SHP77 (cell line): ENCODE data around the gene DDX24.

Experiments used
- DNase-seq, 2 experiments: peaks; one replicate each; lab custom pipeline; 2025; lab: John Stamatoyannopoulos, UW

DDX24 gene

GRCh38 chr14:94031161-94031882, 49.7 kb downstream of the DDX24 start:
- DNase-seq, result no peak

GRCh38 chr14:94030571-94030970, 50.4 kb downstream of the DDX24 start:
- DNase-seq, result no peak

DNA sequence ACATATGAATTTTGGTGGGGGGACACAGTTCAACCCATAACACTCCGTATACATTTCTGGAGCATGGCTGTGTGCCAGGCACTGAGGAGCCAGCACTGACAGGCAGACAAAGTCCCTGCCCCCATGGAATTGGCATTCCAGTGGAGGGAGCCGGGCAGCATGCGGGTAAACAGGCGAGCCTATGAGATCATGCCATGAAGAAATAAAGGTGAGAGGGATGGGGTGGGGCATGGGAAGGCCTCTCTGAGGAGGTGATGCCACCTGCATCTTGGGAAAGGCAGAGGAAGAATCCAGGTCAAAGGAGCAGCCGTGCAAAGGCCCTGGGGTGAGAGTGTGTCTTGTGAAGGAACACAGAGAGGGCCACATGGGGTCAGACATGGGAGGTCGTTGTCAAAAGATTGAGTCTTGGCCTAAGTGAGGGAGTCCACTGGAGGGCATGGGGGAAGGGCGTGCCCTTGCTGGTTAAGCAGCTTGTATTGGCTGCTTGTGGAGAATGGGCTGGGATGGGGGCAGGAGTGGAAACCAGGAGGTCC, 51.3 kb downstream of the DDX24 start:
- no peak for DNase-seq

GRCh38 chr14:94029265-94029664, 51.7 kb downstream of the DDX24 start:
- no peak for DNase-seq

DNA sequence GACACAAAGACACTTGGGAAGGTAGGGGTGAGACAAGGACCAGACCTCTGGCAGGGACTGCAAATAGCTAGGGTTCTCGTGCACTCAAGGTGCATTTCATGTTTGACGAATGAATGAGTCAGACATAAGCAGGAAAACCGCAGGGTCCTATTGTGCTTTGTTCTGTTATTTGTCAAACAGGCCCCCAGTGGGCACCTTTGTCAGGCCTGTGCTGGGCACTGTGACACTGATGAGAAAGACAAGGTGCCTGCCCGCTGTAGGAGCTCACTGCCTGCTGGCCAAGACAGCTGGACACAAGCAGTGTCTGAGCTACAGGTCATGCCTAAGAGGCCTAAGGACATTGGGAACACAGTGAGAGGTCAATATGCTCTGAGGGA, 52.6 kb downstream of the DDX24 start:
- no peak for DNase-seq

DNA sequence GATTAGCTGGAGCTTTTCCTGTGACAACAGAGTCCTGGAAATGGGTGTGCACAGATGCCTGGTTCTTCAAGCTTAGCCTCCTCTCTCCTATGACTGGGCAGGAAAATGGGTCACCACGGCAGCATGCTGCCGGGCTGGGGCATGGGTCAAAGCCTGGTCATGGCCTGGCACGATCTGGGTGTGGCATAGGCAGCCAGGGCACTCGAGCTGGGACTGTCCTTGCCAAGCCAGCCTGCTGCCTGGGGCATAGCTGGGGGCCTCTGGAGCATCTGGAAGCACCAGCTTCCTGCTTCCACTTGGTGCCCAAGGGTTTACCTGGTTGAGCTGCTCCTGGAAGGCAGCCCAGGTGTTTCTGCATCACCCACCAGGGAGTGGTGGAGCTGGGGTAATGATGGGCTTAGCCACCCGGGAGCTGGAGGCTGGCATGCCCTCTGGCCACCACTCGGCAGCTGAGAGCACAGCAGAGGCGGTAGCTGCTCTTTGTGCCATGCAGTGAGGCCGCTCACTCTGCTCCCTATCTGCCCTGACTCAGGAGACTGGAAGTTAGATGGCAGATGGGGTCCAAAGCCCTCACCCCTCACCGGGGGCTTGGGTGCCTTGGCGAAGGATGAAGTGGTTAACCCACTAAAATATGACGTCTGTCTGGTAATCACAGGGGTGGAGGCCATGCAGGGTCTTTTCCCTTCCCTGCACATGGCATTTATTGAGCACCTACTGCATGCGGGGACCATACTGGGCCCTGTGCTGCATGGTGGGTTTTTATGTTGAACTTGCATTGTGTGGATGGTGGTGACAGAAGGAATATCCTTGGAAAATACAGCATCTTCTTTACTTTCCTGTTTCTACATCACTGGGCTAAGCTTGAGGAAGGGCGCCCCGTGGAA, 53.2 kb downstream of the DDX24 start:
- no peak for DNase-seq

- no peak for DNase-seq
These were observed 54.0 kb downstream of the DDX24 start for GRCh38 chr14:94026889-94027469.

DNA sequence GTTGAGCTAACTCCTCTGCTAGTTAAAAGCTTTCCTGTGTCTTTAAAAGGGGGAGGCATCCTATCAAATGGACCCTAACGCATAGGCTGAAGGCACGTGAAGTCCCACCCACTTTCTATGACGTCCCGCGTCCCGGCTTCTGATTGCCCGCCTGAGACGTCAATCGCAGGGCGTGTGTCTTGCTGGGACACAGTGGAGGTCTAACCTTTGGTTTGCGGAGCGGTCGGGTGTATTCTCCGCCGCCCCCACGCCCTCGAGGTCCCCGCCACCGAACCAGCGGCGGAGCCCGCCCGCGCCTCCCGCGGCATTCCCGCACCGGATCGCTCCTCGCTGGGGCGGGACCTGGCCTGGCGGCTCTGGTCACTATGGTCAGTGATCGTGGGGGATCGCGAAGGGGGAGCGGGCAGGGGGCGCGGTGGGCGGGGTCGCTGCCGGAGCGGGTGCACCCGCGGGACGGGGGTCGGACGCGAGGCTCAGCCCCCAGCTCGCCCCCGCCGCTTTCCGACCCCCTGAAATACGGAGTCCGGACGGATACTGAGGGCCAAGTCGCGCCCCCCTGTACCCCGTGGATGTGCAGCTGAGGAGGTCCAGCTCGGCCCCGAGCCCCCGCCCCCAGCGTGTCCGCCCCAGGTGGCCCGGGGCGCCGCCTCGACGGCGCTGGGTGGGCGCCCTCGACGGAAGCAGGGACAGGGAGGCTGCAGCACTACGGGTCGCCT, 54.7 kb downstream of the DDX24 start, which contains the start of gene OTUB2:
Gene OTUB2, plus strand, starts transcription at position 168 of the 716 bp plus-strand sequence. Its CDS starts 198 bp downstream, at position 366.
- peak; percentile 96 for DNase-seq

DNA sequence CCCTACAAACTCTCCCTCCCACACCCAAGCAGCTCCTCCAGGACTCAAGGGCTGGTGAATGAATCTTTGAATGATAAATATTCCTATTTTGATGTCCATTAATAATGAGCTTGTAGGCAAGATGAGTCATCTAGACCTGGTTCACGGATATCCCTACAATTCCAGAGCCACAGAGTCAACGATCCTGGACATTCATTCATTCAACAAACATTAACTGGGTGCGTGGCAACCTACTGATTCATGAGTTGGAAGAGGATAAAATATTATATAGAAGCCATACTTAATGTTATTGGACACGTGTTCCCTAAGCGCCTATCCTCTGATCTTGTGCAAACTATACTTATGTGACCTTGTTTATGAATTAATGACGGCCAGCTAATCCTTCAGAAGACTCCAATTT, 55.3 kb downstream of the DDX24 start:
- no peak for DNase-seq

DNA sequence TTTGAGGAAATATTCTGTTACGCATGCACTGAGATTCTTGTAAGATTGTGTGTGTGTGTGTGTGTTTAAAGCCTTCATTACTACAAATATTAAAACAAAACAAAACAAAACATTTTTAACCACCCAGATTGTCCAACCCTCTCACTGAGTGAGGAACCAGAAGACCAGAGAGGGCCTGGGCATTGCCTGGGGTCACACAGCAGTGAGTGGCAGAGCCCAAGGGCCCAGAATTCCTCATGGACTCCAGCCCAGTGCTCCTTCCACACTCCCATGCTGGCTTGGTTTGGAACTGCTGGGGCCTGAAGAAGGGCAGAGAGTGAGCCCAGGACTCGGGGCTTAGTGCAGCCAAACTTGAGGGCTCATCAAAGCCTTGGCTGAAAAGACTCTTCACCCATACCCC, 56.5 kb downstream of the DDX24 start:
- DNase-seq, result no peak

DNA sequence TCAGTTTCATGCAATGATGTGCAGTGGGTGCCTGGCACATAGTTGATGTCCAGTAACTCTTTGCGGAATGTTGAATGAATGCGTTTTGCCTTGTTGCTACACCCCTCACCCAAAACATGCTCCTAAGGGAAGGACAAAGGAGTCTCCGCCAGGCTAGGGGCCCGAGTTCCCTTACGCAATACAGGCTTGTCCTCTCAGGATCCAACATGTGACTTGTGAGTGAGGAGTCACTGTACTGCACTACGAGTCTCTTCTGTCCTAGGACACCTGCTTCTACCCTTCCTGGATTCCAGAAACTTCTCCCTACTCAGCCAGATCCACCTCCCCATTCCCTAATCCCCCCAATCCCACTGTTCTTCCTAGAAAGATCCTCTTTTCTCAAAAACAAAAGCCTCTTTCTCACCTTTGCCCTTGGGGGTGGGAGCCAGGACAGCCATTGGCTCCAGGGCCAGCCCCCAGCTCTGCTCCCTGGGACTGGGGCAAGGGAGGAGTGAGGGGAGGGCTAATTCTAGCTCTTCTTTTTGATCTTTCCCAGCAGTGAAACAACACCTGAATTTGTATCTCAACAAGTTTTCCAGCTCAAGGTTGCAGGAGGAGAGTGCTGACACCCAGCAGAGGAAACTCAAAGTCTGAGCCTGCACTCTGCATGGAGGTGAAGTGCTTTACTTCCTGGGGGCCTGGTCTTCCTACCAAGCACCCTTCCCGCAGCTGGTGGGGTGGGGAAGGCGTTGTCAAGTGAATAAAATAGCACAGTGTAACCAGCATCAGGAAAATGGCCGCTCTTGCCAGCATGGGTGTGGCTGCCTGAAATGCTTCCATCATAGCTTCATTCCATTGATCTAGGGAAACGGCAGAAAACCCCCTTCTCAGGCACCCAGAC, 58.2 kb downstream of the DDX24 start:
- no peak for DNase-seq

DNA sequence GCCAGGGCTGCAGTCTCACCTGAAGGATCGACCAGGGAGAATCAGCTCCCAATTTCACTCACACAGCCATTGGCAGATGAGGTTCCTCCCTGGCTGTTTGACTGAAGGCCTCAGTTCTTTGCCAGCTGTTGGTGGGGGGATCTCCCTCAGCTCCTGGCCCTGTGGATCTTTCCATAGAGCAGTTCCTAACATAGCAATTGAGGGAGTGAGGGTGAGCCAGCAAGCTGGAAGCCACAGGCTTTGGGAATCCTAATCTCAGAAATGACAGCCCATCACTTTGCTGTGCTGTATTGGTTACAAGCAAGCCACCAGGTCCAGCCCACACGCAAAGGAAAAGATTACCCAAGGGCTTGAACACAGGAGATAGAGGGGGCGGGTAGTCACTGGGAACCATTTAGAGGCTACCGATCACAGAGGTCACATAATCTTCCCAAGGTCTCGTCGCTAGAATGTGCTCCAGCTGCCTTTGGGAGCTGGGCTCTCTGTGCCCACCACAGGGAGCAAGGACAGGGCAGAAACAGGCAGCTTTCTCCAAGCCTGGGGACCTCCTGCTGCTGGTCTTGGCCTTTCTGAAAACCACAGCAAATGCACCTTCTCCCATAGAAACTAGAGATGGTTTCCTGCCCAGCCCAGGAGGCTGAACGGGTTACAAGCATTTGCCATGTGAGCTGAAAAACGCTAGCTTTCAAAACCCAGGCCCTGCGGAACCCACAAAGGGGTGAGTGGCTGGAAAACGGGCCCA, 59.4 kb downstream of the DDX24 start:
- no peak for DNase-seq

DNA sequence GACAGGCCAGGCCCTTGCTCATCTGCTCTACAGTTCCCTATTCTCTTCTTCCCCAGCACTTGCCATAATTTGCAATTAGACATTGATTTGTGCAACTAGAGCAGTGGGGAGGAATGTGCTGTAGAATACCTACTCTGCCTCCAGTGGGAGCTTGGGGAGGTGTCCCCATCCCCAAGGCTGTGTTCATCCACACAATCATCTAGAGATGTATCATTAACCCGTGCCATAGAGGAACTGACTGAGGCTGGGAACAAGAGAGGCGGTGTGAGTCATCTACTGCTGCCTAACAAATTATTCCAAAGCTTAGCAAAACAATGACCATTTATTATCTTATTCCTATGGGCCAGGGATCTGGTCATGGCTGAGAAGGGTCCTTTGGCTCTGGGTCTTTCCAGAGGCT, 60.0 kb downstream of the DDX24 start:
- DNase-seq, result no peak

- no peak for DNase-seq
These were observed 60.7 kb downstream of the DDX24 start for GRCh38 chr14:94020267-94020666.

- no peak for DNase-seq
These were observed 61.7 kb downstream of the DDX24 start for GRCh38 chr14:94019329-94019728.

DNA sequence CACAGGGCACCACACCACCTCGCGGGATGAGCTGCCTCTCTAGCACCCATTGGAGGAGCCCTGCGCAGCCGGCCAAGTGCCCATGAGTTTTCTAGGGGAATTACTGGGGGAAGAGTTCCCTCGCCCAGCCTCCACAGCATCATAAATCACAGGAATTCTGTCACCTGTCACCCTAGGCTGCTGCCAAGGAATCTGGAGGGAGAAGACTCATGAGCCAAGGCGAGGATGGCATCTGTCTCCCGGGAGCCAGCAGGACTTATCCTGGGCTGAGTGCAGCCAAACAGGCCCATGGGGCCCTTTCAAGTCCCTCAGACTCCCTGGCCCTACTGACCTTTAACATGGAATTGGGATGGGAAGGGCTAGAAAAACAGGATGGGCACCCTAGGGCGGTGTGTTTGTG, 62.7 kb downstream of the DDX24 start:
- no peak for DNase-seq

GRCh38 chr14:94016446-94016976, 64.5 kb downstream of the DDX24 start:
- DNase-seq, result no peak

- DNase-seq, result no peak
These were observed 65.8 kb downstream of the DDX24 start for GRCh38 chr14:94015223-94015622.

GRCh38 chr14:94014382-94014781, 66.6 kb downstream of the DDX24 start:
- no peak for DNase-seq

GRCh38 chr14:94011795-94012194, 69.2 kb downstream of the DDX24 start:
- DNase-seq, result no peak
